HG03135 (cell line): ENCODE measurements around the gene AIF1.

Experiments
- ATAC-seq: cut with Tn5 transposase; IDR thresholded peaks from one replicate; pipeline ENCODE4 v1.9.1; 2021; ENCODE audit warnings: mild to moderate bottlenecking, moderate library complexity; ENCODE audit not compliant: unreplicated experiment

AIF1 gene

DNA sequence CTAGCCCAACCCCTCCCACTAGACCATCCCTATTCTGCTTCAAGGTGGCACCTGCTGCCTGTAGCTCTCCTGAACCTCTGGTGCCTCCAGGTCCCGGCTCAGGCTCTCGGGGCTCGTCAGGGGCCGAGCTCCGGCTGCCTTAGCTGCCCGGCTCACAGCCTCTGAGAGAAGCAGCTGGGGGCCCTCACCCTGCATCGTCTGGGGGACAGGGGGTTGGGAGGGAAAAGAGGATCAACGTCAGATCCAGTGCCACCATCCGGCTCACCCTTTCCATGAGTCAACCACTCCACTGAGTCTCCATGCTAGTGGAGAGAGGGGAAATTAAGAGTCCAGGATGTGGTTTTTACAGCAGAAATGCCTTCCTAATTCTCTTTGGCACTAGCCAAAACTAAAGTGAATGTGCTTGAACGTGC is 24.4 kb downstream of the AIF1 start:
- no peak for ATAC-seq

GRCh38 chr6:31640612-31641011 is 25.6 kb downstream of the AIF1 start:
- no peak for ATAC-seq

DNA sequence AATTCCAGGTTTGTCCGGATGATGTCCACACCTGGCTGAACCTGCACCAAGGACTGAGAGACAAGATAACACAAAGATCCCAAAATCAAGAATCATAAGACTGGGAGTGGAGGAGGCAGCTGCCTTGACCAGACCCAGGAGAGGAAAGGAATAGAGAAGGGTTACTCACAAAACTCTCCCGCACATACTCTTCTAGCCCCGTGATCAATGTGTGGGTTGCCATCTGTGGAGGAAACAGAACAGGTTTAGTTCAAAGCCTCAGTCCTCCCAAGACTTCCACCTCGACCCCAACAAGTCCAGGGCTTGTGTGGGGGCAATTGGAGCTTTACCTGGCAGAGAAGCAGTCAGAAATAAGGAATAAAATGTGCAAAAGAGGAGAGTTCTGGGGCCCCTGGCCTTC is 26.3 kb downstream of the AIF1 start:
- ATAC-seq = no peak

DNA sequence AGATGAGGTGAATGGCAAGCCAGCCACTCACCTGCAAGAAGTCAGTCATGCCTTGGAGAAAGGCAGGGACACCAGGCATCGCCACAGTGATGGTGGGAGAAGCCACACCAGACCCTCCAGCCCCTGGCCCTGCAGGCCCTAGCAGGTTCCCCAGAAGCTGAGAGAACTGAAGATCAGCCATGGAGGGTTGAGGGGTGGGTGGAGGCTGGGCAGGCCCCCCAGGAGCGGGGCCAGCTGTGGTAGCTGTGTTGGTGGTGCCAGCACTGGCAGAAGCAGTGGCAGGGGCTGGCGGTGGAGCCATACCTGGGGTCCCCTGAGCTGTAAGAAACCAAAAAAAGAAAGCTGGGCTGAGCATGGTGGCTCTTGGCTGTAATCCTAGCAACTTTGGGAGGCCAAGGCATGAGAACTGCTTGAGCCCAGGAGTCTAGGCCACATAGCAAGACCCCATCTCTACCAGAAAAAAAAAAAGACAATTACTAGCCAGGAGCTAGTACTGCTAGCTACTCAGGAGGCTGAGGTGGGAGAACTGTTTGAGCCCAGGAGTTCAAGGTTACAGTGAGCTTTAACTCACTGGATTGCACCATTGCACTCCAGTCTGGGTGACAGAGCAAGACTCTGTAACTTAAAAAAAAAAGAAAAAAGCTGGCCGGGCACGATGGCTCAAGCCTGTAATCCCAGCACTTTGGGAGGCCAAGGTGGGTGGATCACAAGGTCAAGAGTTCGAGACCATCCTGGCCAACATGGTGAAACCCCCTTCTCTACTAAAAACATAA is 27.9 kb downstream of the AIF1 start:
- no peak for ATAC-seq

DNA sequence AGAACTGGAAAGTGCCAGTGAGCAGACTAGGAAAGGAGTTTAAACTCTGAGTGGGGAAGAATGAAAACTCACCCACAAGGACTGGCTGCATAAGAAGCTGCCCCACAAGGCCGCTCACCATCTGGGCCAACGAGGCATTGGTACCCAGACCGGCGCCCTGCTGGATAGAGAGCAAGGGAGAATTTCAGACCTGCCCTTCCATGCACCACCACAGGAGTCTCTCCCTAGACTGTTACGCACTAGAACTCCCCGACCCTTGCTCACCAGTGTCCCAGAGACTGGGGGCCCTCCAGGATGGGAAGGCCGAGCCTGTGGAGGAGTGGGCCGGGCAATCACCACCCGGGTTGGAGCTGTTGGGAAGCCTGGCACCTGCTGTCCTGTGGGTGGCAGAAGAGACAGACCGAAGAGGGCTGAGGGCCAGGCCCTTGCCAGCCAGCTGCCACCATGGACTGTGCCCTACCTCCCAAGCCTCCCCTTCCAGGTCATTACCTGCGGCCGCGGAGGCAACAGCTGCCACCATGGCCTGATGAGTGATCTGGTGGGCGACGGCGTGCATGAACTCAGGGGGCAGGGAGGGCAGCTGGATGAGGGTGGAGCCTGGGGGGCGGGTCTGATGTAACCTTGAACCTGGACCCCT is 28.9 kb downstream of the AIF1 start:
- no peak for ATAC-seq

- ATAC-seq = no peak
Observed at GRCh38 chr6:31645325-31645724, 30.3 kb downstream of the AIF1 start.

DNA sequence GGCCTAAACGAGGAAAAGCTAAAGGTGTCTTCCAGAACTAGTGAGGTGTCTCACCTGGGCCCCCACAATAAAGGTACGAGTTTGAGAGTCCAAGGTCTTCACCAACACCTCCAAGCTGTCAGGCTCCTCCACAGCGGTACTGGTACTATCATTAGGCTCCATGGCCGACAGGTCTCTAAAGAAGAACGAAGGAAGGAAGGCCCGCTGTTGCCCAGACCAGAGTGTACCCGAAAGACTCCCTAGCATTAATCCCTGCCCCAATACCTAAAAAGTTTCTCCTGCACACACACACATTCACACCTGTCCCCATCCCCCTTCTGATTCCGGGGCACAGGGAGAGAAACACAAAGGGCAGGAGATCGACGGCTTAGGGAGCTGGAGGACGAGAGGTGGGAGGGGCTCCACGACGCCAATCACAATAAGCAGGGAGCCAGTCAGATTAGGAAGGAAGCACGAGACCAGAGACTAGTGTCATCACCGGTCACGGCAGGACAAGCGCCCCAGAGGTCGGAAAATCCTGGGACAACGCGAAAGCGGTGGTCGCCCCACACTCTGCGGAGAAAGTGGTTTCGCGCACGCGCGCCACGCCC is 36.7 kb downstream of the AIF1 start:
- peak; percentile 27 for ATAC-seq

DNA sequence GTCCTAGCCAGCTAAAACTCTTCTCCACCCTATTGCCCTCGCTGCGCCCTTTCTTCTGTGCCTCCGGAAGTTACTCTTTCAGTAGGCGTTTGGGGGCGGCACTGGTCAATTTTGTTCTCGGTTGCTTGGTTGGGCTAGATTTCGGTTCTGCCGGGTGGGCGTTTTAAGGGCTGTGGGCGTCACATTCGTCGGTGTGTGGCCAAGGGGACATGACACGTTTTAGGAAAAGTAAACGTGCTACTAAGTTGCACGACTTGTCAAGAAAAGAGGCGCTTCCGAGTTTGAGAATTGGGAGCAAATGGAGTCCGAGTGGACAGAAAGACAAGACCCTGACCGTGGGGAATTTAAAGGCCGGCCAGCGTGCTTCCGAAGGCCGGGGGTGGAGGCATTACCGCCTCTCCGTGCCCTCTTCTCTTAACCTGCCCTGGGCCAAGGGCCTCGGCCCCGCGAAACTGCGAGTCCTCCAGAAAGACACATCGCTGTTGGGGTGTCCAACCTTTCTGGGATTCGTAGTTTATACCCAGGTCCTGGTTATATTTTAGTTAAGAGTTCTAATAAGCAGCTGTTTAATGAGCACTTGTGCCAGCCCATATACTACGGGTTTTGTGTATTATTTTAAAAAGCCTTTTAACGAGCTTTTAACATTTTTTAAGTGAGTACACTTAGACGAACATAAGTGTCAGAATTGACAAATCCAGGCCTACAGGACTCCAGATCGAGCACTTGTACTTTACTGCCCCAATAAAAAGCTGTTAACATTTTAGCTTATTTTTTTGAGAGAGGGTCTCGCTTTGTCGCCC is 38.1 kb downstream of the AIF1 start:
- ATAC-seq = peak; percentile 71

DNA sequence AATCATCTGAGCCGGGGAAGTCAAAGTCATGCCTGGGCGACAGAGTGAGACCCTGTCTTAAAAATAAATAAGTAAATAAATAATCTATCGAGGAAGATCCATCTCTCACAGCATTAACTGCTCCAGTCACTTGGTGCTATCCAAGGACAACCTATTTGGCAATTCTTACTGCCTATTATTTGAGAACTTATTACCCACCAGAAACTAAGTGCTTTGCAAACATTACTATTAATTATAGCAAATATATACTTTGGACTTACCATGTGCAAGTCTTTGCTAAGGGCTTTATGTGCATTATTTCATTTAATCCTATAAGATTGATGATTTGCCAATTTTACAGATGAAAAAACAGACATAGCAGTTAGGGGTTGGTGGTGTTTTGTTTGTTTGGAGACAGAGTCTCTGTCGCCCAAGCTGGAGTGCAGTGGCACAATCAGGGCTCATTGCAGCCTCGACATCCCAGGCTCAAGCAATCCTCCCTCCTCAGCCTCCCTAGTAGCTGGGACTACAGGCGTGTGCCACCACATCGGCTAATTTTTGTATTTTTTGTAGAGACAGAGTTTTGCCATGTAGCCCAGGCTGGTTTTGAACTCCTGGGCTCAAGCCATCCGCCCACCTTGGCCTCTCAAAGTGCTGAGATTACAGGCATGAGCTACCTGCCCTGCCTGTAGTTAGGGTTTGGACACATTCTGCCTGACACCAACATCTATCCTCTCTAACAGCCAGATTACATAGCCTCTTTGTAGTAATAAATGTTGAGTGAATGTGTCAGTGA is 39.7 kb downstream of the AIF1 start:
- no peak for ATAC-seq

GRCh38 chr6:31655349-31656237 is 40.6 kb downstream of the AIF1 start, which contains the start of gene APOM:
APOM (plus strand) TSS chr6:31655894; CDS start chr6:31655967, 73 bp downstream.
- ATAC-seq = no peak

DNA sequence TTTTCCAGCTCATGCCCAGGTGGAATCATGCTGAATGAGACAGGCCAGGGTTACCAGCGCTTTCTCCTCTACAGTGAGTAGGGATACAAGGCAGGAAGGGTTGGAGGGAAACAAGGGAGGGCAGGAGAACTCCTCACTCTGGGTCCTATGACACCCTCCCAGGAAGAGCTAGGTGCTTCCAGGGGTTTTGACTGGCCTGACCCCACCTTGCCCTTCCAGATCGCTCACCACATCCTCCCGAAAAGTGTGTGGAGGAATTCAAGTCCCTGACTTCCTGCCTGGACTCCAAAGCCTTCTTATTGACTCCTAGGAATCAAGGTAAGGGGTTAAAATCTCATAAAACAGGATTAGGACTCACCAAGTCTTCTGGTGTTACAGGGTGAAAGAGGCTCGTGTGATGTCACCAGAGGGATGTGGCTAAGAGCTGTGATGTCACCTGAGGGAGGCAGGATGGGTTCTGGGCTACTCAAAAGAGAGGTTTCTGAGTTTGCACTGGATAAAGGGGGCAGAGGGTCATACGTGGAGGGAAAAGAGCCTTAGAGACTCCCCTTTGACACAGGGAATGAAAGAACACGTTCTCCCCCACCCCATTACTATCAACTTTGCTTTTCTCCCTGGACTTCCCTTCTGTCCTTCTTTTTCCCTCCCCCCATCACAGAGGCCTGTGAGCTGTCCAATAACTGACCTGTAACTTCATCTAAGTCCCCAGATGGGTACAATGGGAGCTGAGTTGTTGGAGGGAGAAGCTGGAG is 42.5 kb downstream of the AIF1 start:
- ATAC-seq = no peak

GRCh38 chr6:31658158-31658688 is 43.2 kb downstream of the AIF1 start:
- ATAC-seq = no peak

- no peak for ATAC-seq
Observed at GRCh38 chr6:31658983-31659648, 44.1 kb downstream of the AIF1 start.

DNA sequence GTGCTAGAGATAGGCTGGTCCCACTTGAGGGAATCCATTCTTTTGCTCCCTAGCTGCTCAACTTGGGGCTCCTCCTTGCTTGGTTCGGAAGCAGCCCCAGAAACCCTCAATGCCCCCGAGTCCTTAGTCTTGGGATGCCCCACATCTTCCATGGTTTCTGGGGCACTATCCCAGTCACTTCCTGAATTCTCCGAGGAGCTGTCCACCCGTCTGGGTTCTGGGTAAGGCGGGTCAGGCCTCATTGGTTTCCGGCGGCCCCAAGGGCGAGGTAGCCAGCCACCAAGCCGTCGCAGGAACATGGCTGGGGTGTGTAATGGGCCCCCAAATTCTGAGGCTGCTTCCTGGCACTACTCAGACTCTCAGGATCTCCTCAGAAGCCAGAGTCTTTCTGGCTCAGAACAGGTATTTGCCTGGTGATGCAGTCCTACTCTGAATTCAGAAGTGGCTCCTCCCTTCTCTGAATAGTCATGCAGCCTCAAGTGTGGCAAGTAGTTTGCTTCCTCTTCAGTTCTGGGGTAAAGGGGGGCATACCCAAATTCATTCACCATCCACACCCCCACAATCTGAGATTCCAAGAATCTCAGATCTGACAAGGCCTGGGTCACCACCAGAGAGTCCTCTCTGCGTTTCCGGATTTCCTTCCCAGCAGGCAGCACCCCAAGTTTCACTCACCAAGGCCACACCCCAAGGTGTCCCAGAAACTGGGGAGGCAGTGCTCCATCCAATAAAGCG is 44.8 kb downstream of the AIF1 start:
- ATAC-seq = no peak

GRCh38 chr6:31660381-31661261 is 45.6 kb downstream of the AIF1 start, which contains the start of gene C6orf47:
C6orf47 (minus strand) TSS chr6:31660778; CDS start chr6:31659947, 831 bp downstream.
- ATAC-seq = peak; percentile 36
